Measurements from ENCODE around the gene MXD4.

DNA sequence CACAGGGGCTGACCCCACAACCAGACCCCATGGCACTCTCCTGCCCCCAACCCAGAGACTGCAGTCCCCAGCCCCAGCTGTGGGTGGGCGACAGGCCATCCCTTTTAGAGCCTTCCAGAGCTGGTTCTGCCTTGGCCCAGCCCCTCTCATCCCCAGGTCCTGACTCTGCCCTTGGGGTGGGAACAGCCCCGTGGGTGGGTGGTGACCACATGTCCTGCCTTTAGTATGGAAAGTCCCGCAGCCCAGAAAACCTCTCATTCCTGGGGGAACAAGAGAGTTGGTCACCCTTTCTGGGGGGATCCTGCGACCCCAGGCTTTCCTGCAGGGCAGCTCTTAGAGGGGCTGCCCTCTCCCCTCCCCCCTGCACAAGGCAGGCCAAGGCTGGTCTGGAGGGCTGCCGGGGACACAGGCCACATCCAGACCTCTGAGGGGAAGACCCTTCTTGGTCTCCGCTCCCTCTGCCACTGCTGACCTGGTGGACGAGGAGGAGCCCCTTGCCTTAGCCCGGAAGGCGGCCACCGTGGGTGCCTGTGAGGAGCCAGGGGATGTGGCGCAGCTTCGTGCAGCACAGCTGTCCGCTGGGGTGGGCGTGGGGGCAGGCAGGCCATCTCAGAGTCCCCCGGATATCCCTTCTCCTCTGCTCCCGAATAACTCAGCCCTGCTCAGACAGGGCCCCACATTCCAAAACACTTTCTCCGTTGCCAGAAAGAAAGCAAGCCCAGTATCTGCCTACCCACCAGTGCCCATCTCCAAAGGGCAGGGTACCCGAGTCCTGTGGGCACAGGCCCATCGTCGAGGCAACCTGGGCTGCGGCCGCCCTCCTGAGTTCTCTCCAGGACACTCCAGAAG lies 6.7 kb upstream of the MXD4 start:
- TF ChIP-seq, protein P1, sequence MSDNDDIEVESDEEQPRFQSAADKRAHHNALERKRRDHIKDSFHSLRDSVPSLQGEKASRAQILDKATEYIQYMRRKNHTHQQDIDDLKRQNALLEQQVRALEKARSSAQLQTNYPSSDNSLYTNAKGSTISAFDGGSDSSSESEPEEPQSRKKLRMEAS (IDR thresholded peaks at IDR 0.05): no peak
- TF ChIP-seq CREB1 (IDR thresholded peaks at IDR 0.05; ENCODE audit: low read depth) (no peak), TAF1 (IDR thresholded peaks at IDR 0.05; ENCODE audit: low read depth) (no peak), YY1 (IDR thresholded peaks at IDR 0.05; ENCODE audit: low read depth) (no peak), RAD21 (IDR thresholded peaks at IDR 0.05; ENCODE audit: low read depth) (no peak), TCF12 (IDR thresholded peaks at IDR 0.05; ENCODE audit: low read depth) (no peak)

Data from Ishikawa (cell line).